GM23338 (cell line): ENCODE results near the gene ANXA3. TPM values are rescaled to one million over a fixed set of nuclear protein-coding genes. Genes with fewer than 3 reads are reported as not detected.

Experiments
- ATAC-seq: fragments of 200-7000 bp; cut with Tn5 transposase; 3 replicates; pipeline ENCODE4 v1.9.1; 2020
- DNase-seq: peaks from one replicate; pipeline ENCODE4 v3.0.0-alpha.2; 2015; ENCODE audit warnings: low spot score
- H2AFZ ChIP-seq: fragments of 200-600 bp; sonication (generic); 2 replicates; pipeline ENCODE4 v1.8.0; 2016; ENCODE audit warnings: antibody characterized with exemption, mild to moderate bottlenecking, moderate library complexity
- H3F3A ChIP-seq: fragments of 200-600 bp; sonication (generic); replicated peaks from 2 replicates; pipeline ENCODE4 v1.8.0; 2017; ENCODE audit warnings: antibody characterized with exemption, mixed run types, low read depth
- H3K27ac ChIP-seq: fragments of 200-600 bp; sonication (generic); 2 replicates; pipeline ENCODE4 v1.6.1; 2016; ENCODE audit warnings: low read depth
- H3K27me3 ChIP-seq: fragments of 200-600 bp; sonication (generic); 2 replicates; pipeline ENCODE4 v1.8.0; 2016; ENCODE audit warnings: mild to moderate bottlenecking, mixed run types, moderate library complexity; ENCODE audit not compliant: insufficient read depth
- H3K36me3 ChIP-seq: fragments of 200-600 bp; sonication (generic); 2 replicates; pipeline ENCODE4 v1.8.0; 2016; ENCODE audit warnings: mild to moderate bottlenecking; ENCODE audit not compliant: insufficient read depth
- H3K4me1 ChIP-seq: fragments of 200-600 bp; sonication (generic); 2 replicates; pipeline ENCODE4 v1.8.0; 2016; ENCODE audit warnings: mild to moderate bottlenecking, moderate library complexity; ENCODE audit not compliant: insufficient read depth
- H3K4me2 ChIP-seq: fragments of 200-600 bp; sonication (generic); 2 replicates; pipeline ENCODE4 v1.7.1; 2017; ENCODE audit warnings: mixed run types
- H3K4me3 ChIP-seq: fragments of 200-600 bp; sonication (generic); 2 replicates; pipeline ENCODE4 v1.6.1; 2016; ENCODE audit warnings: mixed run types
- H3K79me2 ChIP-seq: fragments of 200-600 bp; sonication (generic); replicated peaks from 2 replicates; pipeline ENCODE4 v1.8.0; 2017; ENCODE audit warnings: mild to moderate bottlenecking; ENCODE audit not compliant: insufficient read depth
- H3K9me2 ChIP-seq: fragments of 200-600 bp; sonication (generic); 2 replicates; pipeline ENCODE4 v1.8.0; 2017; ENCODE audit not compliant: insufficient read depth
- H4K20me1 ChIP-seq: fragments of 200-600 bp; sonication (generic); replicated peaks from 2 replicates; pipeline ENCODE4 v1.8.0; 2017; ENCODE audit warnings: mild to moderate bottlenecking; ENCODE audit not compliant: insufficient read depth
- H3K27ac Mint-ChIP-seq: 2 replicates; pipeline ENCODE4 v1.8.0; 2020; ENCODE audit warnings: inconsistent platforms, mild to moderate bottlenecking, moderate library complexity, mixed read lengths
- H3K27me3 Mint-ChIP-seq: 3 replicates; pipeline ENCODE4 v1.8.0; 2022; ENCODE audit warnings: low read depth, mild to moderate bottlenecking, moderate library complexity, mixed read lengths, inconsistent platforms; ENCODE audit not compliant: insufficient read depth, poor library complexity
- H3K36me3 Mint-ChIP-seq: 3 replicates; pipeline ENCODE4 v1.8.0; 2021; ENCODE audit warnings: low read depth, mild to moderate bottlenecking, inconsistent platforms, moderate library complexity, mixed read lengths
- H3K4me1 Mint-ChIP-seq: 3 replicates; pipeline ENCODE4 v1.8.0; 2020; ENCODE audit warnings: mild to moderate bottlenecking, inconsistent platforms, mixed read lengths
- H3K4me3 Mint-ChIP-seq: 3 replicates; pipeline ENCODE4 v1.8.0; 2021; ENCODE audit warnings: moderate library complexity, mild to moderate bottlenecking, inconsistent platforms, mixed read lengths
- H3K9me3 Mint-ChIP-seq: 3 replicates; pipeline ENCODE4 v1.8.0; 2020; ENCODE audit warnings: moderate library complexity, mild to moderate bottlenecking, inconsistent platforms, mixed read lengths
- EZH2 ChIP-seq: fragments of 200-600 bp; sonication (generic); IDR thresholded peaks from one replicate; pipeline ENCODE4 v1.8.0; 2017; ENCODE audit warnings: antibody characterized with exemption, mild to moderate bottlenecking, low read depth; ENCODE audit not compliant: unreplicated experiment
- EZH2phosphoT487 ChIP-seq: fragments of 200-600 bp; sonication (generic); IDR thresholded peaks from one replicate; pipeline ENCODE4 v1.8.1; 2018; ENCODE audit warnings: antibody characterized with exemption; ENCODE audit not compliant: unreplicated experiment
- NANOG ChIP-seq: IDR thresholded peaks from 2 replicates; pipeline ENCODE4 v1.6.1; 2016; ENCODE audit warnings: antibody characterized with exemption, borderline replicate concordance
- POLR2AphosphoS5 ChIP-seq: IDR thresholded peaks from 2 replicates; pipeline ENCODE4 v1.6.1; 2016; ENCODE audit warnings: antibody characterized with exemption, low read depth
- ZNF114 ChIP-seq: fragments of 250-450 bp; sonication (Bioruptor Pico); IDR thresholded peaks from 2 replicates; pipeline ENCODE4 v1.5.0; 2020; ENCODE audit warnings: mild to moderate bottlenecking, moderate library complexity
- polyA plus RNA-seq: library from polyadenylated mRNA; unstranded; fragments of >200 nt; fragmentation: Nextera tagmentation; extraction: Ambion mirVana; gene quantifications from 2 replicates; pipeline ENCODE4 v1.2.1, GENCODE V29; 2016
- total RNA-seq: library from RNA; depleted of rRNA; stranded (reverse); fragments of >200 nt; shearing (Covaris generic); gene quantifications from 2 replicates; pipeline ENCODE4 v1.2.3, GENCODE V29; 2014
- TF ChIP-seq, protein P1 (sequence below), 2 experiments: fragments of 200-600 bp in 1 of 2; sonication (generic) in 1 of 2; conservative IDR thresholded peaks; 2 replicates each; pipeline versions ENCODE4 v1.5.1 to v1.6.1; 2016 to 2017; ENCODE audit warnings: antibody characterized with exemption in 2 of 2, low read depth in 2 of 2, mild to moderate bottlenecking in 2 of 2, moderate library complexity in 1 of 2
- TF ChIP-seq, protein P2 (sequence below): IDR thresholded peaks from 2 replicates; pipeline ENCODE4 v1.6.1; 2016; ENCODE audit warnings: antibody characterized with exemption
- TF ChIP-seq, protein P3 (sequence below): fragments of 250-450 bp; sonication (Bioruptor Pico); IDR thresholded peaks from 2 replicates; pipeline ENCODE4 v1.5.0; 2020; ENCODE audit warnings: mild to moderate bottlenecking, moderate library complexity

Gene ANXA3
- total and polyA plus RNA-seq, 2 experiments from 2014 or later: 20.3 to 31.5 TPM

DNA sequence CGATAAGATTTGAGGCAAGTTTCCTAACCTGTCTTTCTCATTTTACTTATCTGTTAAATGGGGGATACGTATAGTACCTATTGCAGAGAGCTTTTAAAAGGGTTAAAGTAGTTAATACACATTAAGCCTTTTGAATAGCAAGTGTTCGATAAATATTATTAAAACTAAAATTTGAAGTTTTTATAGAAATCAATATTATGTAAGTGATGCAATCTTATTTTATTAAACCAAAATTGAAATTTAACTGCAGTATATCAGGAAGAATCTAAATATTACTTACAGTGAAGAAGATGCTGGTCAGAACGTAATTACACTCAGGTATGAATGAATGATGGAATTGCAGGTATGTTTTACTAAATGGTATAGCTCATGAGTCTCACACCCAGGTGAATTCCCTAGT, 58.0 kb downstream of the ANXA3 start:
- H3K4me1 ChIP-seq: no peaks in the 10 kb centered on the region
- Mint-ChIP-seq H3K4me1 (no peaks in the 10 kb centered on the region), H3K36me3 (no peaks in the 10 kb centered on the region), H3K4me3 (no peak overlapping the region), H3K27me3 (peaks cover 2% of the 10 kb centered on the region), H3K27ac (no peak overlapping the region), H3K9me3 (no peaks in the 10 kb centered on the region)
- no peaks in the 10 kb centered on the region for H3F3A ChIP-seq
- H3K27ac ChIP-seq: no peak overlapping the region
- no peak overlapping the region for H2AFZ ChIP-seq
- H3K4me3 ChIP-seq: no peak overlapping the region
- no peaks in the 10 kb centered on the region for H4K20me1 ChIP-seq
- H3K36me3 ChIP-seq: no peaks in the 10 kb centered on the region; the same call in 1 of the 2 replicates
- H3K4me2 ChIP-seq: no peak overlapping the region
- no peaks in the 10 kb centered on the region; the same call in 1 of the 2 replicates for H3K9me2 ChIP-seq
- no peak for TF ChIP-seq EZH2
- TF ChIP-seq ZNF114 (CRISPR knock-in tag): no peak
- no peak for TF ChIP-seq NANOG
- TF ChIP-seq EZH2phosphoT487: no peak
- no peak for TF ChIP-seq POLR2AphosphoS5
- TF ChIP-seq, protein P1, sequence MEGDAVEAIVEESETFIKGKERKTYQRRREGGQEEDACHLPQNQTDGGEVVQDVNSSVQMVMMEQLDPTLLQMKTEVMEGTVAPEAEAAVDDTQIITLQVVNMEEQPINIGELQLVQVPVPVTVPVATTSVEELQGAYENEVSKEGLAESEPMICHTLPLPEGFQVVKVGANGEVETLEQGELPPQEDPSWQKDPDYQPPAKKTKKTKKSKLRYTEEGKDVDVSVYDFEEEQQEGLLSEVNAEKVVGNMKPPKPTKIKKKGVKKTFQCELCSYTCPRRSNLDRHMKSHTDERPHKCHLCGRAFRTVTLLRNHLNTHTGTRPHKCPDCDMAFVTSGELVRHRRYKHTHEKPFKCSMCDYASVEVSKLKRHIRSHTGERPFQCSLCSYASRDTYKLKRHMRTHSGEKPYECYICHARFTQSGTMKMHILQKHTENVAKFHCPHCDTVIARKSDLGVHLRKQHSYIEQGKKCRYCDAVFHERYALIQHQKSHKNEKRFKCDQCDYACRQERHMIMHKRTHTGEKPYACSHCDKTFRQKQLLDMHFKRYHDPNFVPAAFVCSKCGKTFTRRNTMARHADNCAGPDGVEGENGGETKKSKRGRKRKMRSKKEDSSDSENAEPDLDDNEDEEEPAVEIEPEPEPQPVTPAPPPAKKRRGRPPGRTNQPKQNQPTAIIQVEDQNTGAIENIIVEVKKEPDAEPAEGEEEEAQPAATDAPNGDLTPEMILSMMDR (conservative IDR thresholded peaks at IDR 0.05; ENCODE audit: low read depth in 2 of 2): no peak
- TF ChIP-seq, protein P2, sequence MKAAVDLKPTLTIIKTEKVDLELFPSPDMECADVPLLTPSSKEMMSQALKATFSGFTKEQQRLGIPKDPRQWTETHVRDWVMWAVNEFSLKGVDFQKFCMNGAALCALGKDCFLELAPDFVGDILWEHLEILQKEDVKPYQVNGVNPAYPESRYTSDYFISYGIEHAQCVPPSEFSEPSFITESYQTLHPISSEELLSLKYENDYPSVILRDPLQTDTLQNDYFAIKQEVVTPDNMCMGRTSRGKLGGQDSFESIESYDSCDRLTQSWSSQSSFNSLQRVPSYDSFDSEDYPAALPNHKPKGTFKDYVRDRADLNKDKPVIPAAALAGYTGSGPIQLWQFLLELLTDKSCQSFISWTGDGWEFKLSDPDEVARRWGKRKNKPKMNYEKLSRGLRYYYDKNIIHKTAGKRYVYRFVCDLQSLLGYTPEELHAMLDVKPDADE: no peak
- TF ChIP-seq, protein P3, sequence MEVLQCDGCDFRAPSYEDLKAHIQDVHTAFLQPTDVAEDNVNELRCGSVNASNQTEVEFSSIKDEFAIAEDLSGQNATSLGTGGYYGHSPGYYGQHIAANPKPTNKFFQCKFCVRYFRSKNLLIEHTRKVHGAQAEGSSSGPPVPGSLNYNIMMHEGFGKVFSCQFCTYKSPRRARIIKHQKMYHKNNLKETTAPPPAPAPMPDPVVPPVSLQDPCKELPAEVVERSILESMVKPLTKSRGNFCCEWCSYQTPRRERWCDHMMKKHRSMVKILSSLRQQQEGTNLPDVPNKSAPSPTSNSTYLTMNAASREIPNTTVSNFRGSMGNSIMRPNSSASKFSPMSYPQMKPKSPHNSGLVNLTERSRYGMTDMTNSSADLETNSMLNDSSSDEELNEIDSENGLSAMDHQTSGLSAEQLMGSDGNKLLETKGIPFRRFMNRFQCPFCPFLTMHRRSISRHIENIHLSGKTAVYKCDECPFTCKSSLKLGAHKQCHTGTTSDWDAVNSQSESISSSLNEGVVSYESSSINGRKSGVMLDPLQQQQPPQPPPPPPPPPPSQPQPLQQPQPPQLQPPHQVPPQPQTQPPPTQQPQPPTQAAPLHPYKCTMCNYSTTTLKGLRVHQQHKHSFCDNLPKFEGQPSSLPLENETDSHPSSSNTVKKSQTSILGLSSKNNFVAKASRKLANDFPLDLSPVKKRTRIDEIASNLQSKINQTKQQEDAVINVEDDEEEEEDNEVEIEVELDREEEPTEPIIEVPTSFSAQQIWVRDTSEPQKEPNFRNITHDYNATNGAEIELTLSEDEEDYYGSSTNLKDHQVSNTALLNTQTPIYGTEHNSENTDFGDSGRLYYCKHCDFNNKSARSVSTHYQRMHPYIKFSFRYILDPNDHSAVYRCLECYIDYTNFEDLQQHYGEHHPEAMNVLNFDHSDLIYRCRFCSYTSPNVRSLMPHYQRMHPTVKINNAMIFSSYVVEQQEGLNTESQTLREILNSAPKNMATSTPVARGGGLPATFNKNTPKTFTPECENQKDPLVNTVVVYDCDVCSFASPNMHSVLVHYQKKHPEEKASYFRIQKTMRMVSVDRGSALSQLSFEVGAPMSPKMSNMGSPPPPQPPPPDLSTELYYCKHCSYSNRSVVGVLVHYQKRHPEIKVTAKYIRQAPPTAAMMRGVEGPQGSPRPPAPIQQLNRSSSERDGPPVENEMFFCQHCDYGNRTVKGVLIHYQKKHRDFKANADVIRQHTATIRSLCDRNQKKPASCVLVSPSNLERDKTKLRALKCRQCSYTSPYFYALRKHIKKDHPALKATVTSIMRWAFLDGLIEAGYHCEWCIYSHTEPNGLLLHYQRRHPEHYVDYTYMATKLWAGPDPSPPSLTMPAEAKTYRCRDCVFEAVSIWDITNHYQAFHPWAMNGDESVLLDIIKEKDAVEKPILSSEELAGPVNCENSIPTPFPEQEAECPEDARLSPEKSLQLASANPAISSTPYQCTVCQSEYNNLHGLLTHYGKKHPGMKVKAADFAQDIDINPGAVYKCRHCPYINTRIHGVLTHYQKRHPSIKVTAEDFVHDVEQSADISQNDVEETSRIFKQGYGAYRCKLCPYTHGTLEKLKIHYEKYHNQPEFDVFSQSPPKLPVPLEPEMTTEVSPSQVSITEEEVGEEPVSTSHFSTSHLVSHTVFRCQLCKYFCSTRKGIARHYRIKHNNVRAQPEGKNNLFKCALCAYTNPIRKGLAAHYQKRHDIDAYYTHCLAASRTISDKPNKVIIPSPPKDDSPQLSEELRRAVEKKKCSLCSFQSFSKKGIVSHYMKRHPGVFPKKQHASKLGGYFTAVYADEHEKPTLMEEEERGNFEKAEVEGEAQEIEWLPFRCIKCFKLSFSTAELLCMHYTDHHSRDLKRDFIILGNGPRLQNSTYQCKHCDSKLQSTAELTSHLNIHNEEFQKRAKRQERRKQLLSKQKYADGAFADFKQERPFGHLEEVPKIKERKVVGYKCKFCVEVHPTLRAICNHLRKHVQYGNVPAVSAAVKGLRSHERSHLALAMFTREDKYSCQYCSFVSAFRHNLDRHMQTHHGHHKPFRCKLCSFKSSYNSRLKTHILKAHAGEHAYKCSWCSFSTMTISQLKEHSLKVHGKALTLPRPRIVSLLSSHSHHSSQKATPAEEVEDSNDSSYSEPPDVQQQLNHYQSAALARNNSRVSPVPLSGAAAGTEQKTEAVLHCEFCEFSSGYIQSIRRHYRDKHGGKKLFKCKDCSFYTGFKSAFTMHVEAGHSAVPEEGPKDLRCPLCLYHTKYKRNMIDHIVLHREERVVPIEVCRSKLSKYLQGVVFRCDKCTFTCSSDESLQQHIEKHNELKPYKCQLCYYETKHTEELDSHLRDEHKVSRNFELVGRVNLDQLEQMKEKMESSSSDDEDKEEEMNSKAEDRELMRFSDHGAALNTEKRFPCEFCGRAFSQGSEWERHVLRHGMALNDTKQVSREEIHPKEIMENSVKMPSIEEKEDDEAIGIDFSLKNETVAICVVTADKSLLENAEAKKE (CRISPR knock-in tag): no peak
- ATAC-seq (no peak), DNase-seq (no peak)
- H3K27me3 ChIP-seq: no peaks in the 10 kb centered on the region
- no peaks in the 10 kb centered on the region for H3K79me2 ChIP-seq
